Prostate gland (tissue), 2 donors: ENCODE results near the gene CXCR1.
A peak's percentile ranks its signal among the peaks of the same experiment; 100 is the strongest.

Source experiments
- CTCF ChIP-seq, 4 experiments: fragments of 200-600 bp in 2 of 4; fragments of 450-650 bp in 2 of 4; sonication (generic) in 2 of 4; IDR thresholded peaks; 1 replicate in 3 of 4; 2 replicates in 1 of 4; pipeline ENCODE4 v1.5.1; 2016 to 2019; ENCODE audit warnings: antibody characterized with exemption in 4 of 4, mild to moderate bottlenecking in 2 of 4, moderate library complexity in 2 of 4
- POLR2A ChIP-seq: fragments of 450-650 bp; IDR thresholded peaks from one replicate; pipeline ENCODE4 v1.6.1; 2016; ENCODE audit warnings: antibody characterized with exemption, mild to moderate bottlenecking
- POLR2AphosphoS5 ChIP-seq: sonication (generic); formaldehyde crosslinking; IDR thresholded peaks from one replicate; pipeline ENCODE4 v1.6.1; 2017; ENCODE audit warnings: antibody characterized with exemption

- TF ChIP-seq CTCF (IDR thresholded peaks at IDR 0.05) = no peak
- TF ChIP-seq POLR2AphosphoS5 = peak; percentile 16
- no peak for TF ChIP-seq POLR2A
Observed at GRCh38 chr2:218152777-218153176, 14.0 kb downstream of the CXCR1 start.
